SK-N-SH treated with all-trans-retinoic acid at 6 μM for 48 hours (cell line): ENCODE results near the gene SYDE1.

Experiments used
- ATAC-seq: fragments of 200-7000 bp; cut with Tn5 transposase; 3 replicates; pipeline ENCODE4 v1.9.1; 2020; ENCODE audit warnings: mild to moderate bottlenecking, moderate library complexity
- ARNTL ChIP-seq: fragments of 450-650 bp; formaldehyde crosslinking; IDR thresholded peaks from 2 replicates; pipeline ENCODE4 v1.5.0; 2020; ENCODE audit warnings: low read depth, mild to moderate bottlenecking, moderate library complexity, borderline replicate concordance
- BACH2 ChIP-seq: fragments of 250-450 bp; sonication (Bioruptor Pico); IDR thresholded peaks from 2 replicates; pipeline ENCODE4 v1.9.0; 2021; ENCODE audit warnings: mild to moderate bottlenecking, borderline replicate concordance
- CSDC2 ChIP-seq: fragments of 250-450 bp; sonication (Bioruptor Pico); IDR thresholded peaks from 2 replicates; pipeline ENCODE4 v1.5.0; 2020; ENCODE audit warnings: mild to moderate bottlenecking, moderate library complexity
- ISL1 ChIP-seq: fragments of 250-450 bp; sonication (Bioruptor Pico); IDR thresholded peaks from 2 replicates; pipeline ENCODE4 v2.1.2; 2022; ENCODE audit warnings: mild to moderate bottlenecking, moderate library complexity
- OSR1 ChIP-seq: fragments of 250-450 bp; sonication (Bioruptor Pico); IDR thresholded peaks from 2 replicates; pipeline ENCODE4 v1.8.0; 2022; ENCODE audit warnings: moderate library complexity, mild to moderate bottlenecking, inconsistent platforms
- PPARA ChIP-seq: fragments of 250-450 bp; sonication (Bioruptor Pico); IDR thresholded peaks from 2 replicates; pipeline ENCODE4 v1.5.0; 2020; ENCODE audit warnings: mild to moderate bottlenecking, borderline replicate concordance
- RARB ChIP-seq: fragments of 250-450 bp; sonication (Bioruptor Pico); IDR thresholded peaks from 2 replicates; pipeline ENCODE4 v1.8.0; 2021; ENCODE audit warnings: mild to moderate bottlenecking, moderate library complexity
- SNAI2 ChIP-seq: fragments of 250-450 bp; sonication (Bioruptor Pico); IDR thresholded peaks from 2 replicates; pipeline ENCODE4 v1.5.0; 2020; ENCODE audit warnings: mild to moderate bottlenecking, moderate library complexity
- TCF4 ChIP-seq: fragments of 250-450 bp; sonication (Bioruptor Pico); IDR thresholded peaks from 2 replicates; pipeline ENCODE4 v1.8.0; 2021; ENCODE audit warnings: mild to moderate bottlenecking, moderate library complexity, borderline replicate concordance
- TOX ChIP-seq: fragments of 250-450 bp; sonication (Bioruptor Pico); IDR thresholded peaks from 2 replicates; pipeline ENCODE4 v1.8.0; 2021; ENCODE audit warnings: mild to moderate bottlenecking, moderate library complexity, borderline replicate concordance
- TSHZ2 ChIP-seq: fragments of 250-450 bp; sonication (Bioruptor Pico); IDR thresholded peaks from 2 replicates; pipeline ENCODE4 v1.5.0; 2020; ENCODE audit warnings: mild to moderate bottlenecking, moderate library complexity
- ZC3H10 ChIP-seq: fragments of 250-450 bp; sonication (Bioruptor Pico); IDR thresholded peaks from 2 replicates; pipeline ENCODE4 v1.5.1; 2021; ENCODE audit warnings: mild to moderate bottlenecking, moderate library complexity
- ZFP3 ChIP-seq: fragments of 250-450 bp; sonication (Bioruptor Pico); IDR thresholded peaks from 2 replicates; pipeline ENCODE4 v1.5.0; 2020; ENCODE audit warnings: mild to moderate bottlenecking, moderate library complexity
- ZFP30 ChIP-seq: fragments of 450-650 bp; formaldehyde crosslinking; IDR thresholded peaks from 2 replicates; pipeline ENCODE4 v1.5.0; 2022; ENCODE audit warnings: mild to moderate bottlenecking, moderate library complexity
- ZNF565 ChIP-seq: fragments of 450-650 bp; formaldehyde crosslinking; conservative IDR thresholded peaks from 2 replicates; pipeline ENCODE4 v1.5.0; 2020; ENCODE audit warnings: low read depth, mild to moderate bottlenecking, moderate library complexity
- ZNF70 ChIP-seq: fragments of 450-650 bp; formaldehyde crosslinking; IDR thresholded peaks from 2 replicates; pipeline ENCODE4 v1.5.0; 2020; ENCODE audit warnings: mild to moderate bottlenecking, moderate library complexity
- ZNF8 ChIP-seq: fragments of 450-650 bp; formaldehyde crosslinking; IDR thresholded peaks from 2 replicates; pipeline ENCODE4 v1.5.0; 2020; ENCODE audit warnings: mild to moderate bottlenecking, moderate library complexity
- TF ChIP-seq, protein P1 (sequence below): fragments of 250-450 bp; sonication (Bioruptor Pico); IDR thresholded peaks from 2 replicates; pipeline ENCODE4 v1.5.1; 2020; ENCODE audit warnings: low read depth, mild to moderate bottlenecking, moderate library complexity
- TF ChIP-seq, protein P2 (sequence below): fragments of 250-450 bp; sonication (Bioruptor Pico); IDR thresholded peaks from 2 replicates; pipeline ENCODE4 v1.8.0; 2020; ENCODE audit warnings: mild to moderate bottlenecking, moderate library complexity, borderline replicate concordance
- TF ChIP-seq, protein P3 (sequence below): fragments of 250-450 bp; sonication (Bioruptor Pico); IDR thresholded peaks from 2 replicates; pipeline ENCODE4 v1.8.0; 2021; ENCODE audit warnings: low read depth, mild to moderate bottlenecking, moderate library complexity, borderline replicate concordance
- TF ChIP-seq, protein P4 (sequence below): fragments of 250-450 bp; sonication (Bioruptor Pico); IDR thresholded peaks from 2 replicates; pipeline ENCODE4 v1.5.1; 2021; ENCODE audit warnings: mild to moderate bottlenecking, moderate library complexity

Gene SYDE1

DNA sequence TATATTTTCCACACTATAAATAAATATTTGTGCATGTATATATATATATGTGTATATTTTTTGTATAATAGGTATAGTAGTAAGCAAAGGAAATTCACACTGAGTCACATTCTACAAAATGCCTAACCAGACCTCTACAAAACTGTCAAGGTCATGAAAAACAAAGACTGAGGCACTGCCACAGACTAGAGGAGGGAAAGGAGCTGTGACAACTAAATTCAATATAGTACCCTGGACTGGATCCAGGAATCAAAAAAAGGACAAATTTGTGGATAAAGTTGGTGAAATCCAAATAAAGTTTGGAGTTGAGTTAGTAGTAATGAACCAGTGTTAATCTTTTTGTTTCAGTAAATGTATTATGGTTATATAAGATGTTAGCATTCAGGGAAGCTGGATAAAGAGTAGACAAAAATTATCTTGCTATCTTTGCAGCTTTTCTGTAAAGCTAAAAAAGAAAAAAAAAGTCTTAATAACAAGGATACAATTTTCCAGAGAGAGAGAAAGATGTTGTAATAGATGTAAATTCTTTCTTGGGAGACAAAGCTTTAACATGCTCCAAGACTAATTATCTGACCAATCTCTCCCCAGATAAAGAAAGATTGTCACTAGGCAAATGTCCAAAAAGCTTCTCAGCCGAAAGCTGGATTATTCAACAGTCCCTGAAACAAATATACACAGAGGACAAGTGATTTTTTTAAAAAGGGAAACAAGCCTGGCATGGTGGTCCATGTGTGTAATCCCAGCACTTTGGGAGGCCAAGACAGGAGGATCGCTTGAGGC lies 19.1 kb downstream of the SYDE1 start:
- ATAC-seq: no peak
- TF ChIP-seq CSDC2 (CRISPR knock-in tag) (no peak), SNAI2 (CRISPR knock-in tag) (no peak), BACH2 (CRISPR knock-in tag) (no peak), ZFP3 (CRISPR knock-in tag) (no peak), TOX (no peak), ZNF8 (CRISPR knock-in tag) (no peak), RARB (no peak), ZC3H10 (CRISPR knock-in tag) (no peak), ZNF565 (CRISPR knock-in tag) (no peak), OSR1 (CRISPR knock-in tag) (no peak), ARNTL (no peak), PPARA (CRISPR knock-in tag) (no peak), ZNF70 (CRISPR knock-in tag) (no peak), ISL1 (CRISPR knock-in tag) (no peak; the same call in 1 of the 2 replicates)
- TF ChIP-seq, protein P1, sequence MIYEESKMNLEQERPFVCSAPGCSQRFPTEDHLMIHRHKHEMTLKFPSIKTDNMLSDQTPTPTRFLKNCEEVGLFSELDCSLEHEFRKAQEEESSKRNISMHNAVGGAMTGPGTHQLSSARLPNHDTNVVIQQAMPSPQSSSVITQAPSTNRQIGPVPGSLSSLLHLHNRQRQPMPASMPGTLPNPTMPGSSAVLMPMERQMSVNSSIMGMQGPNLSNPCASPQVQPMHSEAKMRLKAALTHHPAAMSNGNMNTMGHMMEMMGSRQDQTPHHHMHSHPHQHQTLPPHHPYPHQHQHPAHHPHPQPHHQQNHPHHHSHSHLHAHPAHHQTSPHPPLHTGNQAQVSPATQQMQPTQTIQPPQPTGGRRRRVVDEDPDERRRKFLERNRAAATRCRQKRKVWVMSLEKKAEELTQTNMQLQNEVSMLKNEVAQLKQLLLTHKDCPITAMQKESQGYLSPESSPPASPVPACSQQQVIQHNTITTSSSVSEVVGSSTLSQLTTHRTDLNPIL (CRISPR knock-in tag): no peak
- TF ChIP-seq, protein P2, sequence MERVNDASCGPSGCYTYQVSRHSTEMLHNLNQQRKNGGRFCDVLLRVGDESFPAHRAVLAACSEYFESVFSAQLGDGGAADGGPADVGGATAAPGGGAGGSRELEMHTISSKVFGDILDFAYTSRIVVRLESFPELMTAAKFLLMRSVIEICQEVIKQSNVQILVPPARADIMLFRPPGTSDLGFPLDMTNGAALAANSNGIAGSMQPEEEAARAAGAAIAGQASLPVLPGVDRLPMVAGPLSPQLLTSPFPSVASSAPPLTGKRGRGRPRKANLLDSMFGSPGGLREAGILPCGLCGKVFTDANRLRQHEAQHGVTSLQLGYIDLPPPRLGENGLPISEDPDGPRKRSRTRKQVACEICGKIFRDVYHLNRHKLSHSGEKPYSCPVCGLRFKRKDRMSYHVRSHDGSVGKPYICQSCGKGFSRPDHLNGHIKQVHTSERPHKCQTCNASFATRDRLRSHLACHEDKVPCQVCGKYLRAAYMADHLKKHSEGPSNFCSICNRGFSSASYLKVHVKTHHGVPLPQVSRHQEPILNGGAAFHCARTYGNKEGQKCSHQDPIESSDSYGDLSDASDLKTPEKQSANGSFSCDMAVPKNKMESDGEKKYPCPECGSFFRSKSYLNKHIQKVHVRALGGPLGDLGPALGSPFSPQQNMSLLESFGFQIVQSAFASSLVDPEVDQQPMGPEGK (CRISPR knock-in tag): no peak

- no peak for ATAC-seq
- no peak for TF ChIP-seq ZNF8 (CRISPR knock-in tag)
- TF ChIP-seq ARNTL: no peak
- TF ChIP-seq BACH2 (CRISPR knock-in tag): no peak
- no peak for TF ChIP-seq ZFP3 (CRISPR knock-in tag)
- no peak for TF ChIP-seq CSDC2 (CRISPR knock-in tag)
- TF ChIP-seq, protein P1 (CRISPR knock-in tag): no peak
- TF ChIP-seq ZNF70 (CRISPR knock-in tag): no peak
- TF ChIP-seq TOX: no peak
- TF ChIP-seq TCF4 (CRISPR knock-in tag): no peak
- no peak for TF ChIP-seq ZC3H10 (CRISPR knock-in tag)
- no peak for TF ChIP-seq ZFP30 (CRISPR knock-in tag)
- TF ChIP-seq ZNF565 (CRISPR knock-in tag): no peak
- TF ChIP-seq SNAI2 (CRISPR knock-in tag): no peak
- no peak for TF ChIP-seq ISL1 (CRISPR knock-in tag)
- TF ChIP-seq RARB: no peak
- no peak for TF ChIP-seq PPARA (CRISPR knock-in tag)
- TF ChIP-seq, protein P3, sequence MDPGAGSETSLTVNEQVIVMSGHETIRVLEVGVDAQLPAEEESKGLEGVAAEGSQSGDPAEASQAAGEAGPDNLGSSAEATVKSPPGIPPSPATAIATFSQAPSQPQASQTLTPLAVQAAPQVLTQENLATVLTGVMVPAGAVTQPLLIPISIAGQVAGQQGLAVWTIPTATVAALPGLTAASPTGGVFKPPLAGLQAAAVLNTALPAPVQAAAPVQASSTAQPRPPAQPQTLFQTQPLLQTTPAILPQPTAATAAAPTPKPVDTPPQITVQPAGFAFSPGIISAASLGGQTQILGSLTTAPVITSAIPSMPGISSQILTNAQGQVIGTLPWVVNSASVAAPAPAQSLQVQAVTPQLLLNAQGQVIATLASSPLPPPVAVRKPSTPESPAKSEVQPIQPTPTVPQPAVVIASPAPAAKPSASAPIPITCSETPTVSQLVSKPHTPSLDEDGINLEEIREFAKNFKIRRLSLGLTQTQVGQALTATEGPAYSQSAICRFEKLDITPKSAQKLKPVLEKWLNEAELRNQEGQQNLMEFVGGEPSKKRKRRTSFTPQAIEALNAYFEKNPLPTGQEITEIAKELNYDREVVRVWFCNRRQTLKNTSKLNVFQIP (CRISPR knock-in tag): no peak
- TF ChIP-seq, protein P4, sequence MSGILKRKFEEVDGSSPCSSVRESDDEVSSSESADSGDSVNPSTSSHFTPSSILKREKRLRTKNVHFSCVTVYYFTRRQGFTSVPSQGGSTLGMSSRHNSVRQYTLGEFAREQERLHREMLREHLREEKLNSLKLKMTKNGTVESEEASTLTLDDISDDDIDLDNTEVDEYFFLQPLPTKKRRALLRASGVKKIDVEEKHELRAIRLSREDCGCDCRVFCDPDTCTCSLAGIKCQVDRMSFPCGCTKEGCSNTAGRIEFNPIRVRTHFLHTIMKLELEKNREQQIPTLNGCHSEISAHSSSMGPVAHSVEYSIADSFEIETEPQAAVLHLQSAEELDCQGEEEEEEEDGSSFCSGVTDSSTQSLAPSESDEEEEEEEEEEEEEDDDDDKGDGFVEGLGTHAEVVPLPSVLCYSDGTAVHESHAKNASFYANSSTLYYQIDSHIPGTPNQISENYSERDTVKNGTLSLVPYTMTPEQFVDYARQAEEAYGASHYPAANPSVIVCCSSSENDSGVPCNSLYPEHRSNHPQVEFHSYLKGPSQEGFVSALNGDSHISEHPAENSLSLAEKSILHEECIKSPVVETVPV (CRISPR knock-in tag): no peak
- TF ChIP-seq TSHZ2 (CRISPR knock-in tag): no peak
- TF ChIP-seq, all 23 proteins: peak for 0
Measured at GRCh38 chr19:15128162-15128770, 21.1 kb downstream of the SYDE1 start.
